Stimulated activated CD4-positive, alpha-beta T cell treated with anti-CD3 and anti-CD28 coated beads, Interleukin-4, amount 100 ng/mL, for 1 hour (primary cell): ENCODE measurements around the gene SH2D4B.
A peak's percentile ranks its signal among the peaks of the same experiment; 100 is the strongest.

Experiments
- DNase-seq: peaks from one replicate; pipeline ENCODE4 v3.0.0-alpha.2; 2020

SH2D4B gene

DNA sequence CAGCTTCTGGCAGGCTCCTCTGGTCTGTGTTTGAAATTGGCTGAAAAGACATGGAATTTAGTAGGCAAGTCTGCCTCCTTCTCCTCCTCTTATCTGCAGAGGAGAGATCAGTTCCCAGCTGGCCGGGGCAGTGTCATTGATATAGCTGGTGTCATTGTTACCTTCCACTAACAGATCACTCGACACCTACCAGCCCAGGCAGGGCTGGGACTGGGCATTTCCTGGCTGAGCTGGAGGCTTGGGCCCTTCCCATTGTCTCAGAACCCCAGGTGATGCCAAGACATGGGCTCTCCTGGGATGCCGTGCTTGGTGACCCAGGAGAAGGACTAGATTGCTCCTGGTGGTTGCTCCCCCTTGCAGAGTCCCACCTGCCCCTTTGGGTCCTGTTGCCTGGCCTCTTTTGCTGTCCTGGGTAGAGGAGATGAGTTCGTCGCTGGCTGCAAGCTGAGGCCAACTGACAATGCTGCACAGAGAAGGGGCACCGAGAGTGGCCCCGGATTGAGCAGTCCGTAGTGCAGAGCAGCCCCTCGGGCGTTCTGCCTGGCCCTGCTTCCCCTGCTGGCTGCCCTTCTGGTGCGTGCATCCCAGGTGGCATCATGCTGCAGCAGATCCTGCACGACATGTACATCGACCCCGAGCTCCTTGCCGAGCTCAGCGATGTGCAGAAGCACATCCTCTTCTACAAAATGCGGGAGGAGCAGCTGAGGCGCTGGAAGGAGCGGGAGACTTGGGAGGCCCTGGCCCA is at the start of gene SH2D4B:
TSS of gene SH2D4B (plus strand) at position 167 of the 745 bp plus-strand sequence. CDS start at position 597, 430 bp downstream.
- DNase-seq: no peak

DNA sequence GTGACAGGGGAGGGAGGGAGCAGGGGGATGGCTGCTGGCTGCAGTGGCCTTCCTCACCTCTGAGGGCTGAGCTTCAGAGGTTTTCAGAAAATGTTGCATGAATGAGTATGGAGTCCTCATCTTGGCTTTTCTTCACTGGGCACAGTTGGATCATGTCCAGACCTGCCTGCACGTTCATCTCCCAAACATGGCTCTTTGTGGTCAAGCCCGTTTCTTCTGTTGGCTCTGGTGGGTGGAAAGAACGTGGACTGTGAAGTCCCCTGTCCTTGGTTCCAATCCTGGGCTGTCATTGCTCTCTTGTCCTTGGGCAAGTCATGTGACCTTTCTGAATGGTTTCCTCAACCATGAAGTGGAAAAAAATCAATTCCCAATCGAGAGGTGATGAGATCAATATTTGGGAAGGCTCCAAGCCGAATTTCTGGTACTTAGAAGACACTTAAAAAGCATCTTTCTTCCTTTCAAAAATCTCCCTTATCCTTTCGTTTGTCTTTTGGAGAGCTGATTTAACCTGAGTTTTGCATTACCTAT is 49.1 kb upstream of the SH2D4B start:
- no peak for DNase-seq

DNA sequence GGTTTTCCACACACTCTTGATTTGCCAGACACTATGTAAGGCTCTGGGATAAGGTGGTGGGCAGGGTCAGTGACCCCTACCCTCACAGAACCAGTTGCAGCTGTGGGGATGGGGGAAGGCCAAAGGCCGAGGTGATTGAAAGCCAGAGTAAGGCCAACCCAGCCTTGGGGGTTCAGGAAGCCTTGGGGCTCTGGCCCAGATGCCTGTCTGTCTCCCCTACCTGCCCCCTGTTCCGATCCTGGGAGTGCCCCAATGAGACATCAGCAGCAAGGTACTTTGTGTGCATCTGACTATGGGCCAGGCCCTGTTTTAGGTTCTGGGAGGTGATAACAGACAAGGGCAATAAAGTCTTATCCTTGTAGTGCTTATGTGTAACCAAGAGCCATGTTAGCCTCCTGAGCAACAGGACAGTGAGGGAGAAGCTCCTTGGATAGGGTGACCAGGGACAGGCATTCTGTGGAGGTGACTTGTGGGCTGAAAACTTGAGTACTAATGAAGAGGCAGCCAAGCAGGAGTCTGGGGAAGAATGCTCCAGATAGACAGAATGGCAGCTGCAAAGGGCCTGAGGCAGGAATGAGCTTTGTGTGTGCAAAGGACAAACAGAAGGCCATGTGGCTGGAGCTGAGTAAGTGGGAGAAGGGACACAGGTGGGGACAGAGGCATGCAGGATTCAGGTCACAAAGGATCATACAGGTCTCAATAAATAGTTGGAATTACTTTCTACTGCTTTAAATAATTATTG is 48.2 kb upstream of the SH2D4B start:
- DNase-seq: no peak

DNA sequence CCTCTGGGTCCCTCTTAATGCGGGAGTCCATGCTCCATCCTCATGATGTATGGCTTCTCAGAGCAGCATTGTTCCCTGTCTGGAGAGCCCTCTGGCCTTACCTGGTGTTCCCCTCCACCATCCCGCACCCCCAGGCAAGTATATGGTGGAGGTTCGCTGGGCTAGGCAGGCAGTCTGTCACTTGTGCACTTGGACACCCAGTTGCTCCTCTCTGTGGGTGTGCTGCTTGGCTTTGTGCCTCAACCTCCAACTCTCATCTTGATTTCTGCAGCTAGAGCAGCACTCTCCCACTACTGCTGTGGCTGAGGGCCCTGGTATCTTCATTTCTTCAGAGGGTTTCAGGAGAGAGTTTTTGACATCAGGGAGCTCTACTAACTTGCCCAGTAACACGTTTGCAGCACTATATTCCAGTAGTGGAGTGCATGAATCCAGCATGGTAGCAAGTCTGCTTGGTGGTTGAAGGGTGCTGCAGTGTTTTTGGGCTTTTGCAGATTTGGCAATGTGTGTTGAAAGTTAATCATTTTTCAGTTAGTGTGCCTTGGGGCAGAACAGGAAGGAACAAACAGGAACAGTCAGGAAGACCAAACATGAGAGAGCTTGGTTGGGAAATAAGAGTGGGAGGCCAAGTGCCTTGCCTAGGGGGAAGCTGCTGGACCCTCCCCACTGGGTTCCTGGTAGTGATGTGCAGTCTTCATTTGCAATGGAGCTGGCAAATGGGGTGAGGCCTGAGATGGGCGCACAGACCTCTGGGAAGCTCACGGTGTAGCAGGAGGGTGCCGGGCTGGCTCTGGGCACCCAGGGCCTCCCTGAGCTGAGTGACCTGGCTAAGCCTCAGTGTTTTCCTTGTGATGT is 46.2 kb upstream of the SH2D4B start:
- no peak for DNase-seq

DNA sequence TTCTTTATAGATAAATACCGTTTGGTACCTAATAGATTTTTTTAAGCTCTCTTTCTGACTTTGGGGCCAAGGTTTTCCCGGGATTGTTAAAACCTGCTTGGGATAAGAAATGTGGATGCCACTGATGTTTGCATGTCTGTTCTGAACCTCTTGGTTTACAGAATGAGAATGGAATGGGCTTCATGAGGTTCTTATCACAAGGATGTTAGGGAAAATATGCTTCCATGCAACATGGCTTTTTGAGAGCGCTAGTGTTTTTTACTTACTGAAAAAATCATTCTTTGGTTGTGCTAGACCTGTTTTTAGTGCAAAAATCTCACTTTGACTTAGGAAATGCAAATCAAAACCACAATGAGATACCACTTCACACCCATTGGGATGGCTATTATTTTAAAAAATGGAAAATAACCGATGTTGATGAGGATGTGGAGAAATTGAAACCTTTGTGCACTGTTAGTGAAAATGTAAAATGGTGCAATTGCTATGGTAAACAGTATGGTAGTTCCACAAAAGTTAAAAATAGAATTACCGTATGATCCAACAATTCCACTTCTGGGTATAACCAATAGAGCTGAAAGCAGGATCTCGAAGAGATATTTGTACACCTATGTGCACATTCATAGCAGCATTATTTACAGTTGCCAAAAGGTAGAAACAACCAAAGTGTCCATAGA is 44.7 kb upstream of the SH2D4B start:
- DNase-seq: no peak

DNA sequence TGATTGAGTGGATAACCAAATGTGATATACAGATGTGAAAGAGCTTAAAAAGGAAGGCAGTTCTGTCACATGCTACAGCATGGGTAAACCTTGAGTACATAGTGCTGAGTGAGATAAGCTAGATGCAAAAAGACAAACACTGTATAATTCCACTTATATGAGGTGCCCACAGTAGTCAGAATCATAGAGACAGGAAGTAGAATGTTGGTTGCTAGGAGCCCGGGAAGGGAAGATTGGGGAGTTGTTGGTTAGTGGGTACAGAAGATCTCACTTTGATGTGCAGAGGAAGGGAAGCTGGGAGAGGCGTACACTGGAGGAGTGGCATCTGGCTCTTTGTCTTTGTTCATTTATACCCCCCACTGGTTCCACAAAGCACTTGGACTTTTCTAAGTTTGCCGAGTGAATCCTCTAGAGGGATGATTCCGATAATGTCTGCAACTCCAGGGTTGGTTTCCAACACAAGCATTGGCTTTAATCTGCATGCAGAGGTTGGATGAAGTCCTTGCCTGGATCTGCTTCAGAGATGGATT is 44.1 kb upstream of the SH2D4B start:
- DNase-seq: no peak

DNA sequence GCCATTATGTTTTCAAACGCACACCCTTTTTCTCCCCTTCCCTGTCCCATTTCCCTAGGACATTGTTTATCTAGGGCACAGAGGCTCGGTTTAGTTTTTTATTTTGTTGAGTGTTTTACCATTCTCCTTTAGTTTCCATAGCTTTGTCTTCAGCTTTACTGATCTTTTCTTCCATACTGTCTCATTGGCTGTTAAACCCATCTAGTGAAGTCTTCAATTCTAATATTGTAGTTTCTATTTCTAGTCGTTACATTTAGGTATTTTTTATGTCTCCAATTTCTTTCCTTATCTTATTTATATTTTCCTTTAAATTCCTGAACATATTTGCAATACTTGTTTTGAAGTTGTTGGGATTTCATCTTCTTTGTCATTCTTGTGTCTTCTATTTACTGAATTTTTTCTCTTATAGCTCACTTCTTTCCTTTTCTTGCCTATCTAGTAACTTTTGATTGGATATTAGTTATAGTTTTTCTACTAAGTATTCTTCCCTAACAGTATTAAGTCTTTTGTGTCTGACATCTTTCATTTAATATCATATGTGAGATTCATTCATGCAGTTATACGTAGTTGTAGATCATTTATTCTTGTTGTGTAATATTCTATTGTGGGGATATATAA is 41.0 kb upstream of the SH2D4B start:
- no peak for DNase-seq

DNA sequence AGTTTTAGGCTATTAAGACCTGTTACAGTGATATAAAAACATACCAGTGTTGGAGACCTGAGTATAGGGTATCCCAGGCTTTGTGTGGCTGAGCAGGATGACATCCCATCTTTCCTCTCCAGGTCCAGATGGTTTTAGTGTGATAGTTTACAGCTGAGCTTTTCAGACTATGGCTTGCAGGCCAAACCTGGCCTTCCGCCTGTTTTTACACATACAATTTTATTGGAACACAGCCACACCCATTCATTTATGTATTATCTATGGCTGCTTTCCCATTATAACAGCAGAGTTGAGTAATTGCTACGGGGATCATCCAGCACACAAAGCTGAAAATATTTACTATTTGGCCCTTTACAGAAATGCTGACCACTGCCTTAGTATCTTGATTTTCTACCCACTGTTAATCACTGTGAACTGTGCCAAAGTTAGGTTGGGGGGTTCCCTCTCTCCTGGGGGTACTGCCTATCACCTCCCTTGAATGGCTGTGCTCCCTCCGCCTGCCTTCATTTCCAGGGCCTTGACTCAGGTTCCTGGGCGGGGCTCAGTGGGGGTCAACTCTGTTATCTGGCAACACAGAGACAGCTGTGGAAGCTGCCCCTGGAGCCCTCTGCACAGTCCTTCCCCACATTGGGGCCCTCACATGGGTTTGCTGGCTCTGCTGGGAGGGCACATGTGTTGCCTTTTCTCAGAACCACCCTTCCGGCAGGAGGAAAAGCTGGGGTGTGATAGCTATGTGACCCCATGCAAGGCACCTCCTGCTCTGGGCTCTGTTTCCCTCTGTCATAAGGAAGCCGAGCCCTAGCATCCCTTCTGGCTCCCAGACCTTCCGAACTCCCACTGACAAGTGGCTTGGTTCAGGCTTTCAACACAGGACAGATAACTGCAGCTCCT is 40.3 kb upstream of the SH2D4B start:
- no peak for DNase-seq

DNA sequence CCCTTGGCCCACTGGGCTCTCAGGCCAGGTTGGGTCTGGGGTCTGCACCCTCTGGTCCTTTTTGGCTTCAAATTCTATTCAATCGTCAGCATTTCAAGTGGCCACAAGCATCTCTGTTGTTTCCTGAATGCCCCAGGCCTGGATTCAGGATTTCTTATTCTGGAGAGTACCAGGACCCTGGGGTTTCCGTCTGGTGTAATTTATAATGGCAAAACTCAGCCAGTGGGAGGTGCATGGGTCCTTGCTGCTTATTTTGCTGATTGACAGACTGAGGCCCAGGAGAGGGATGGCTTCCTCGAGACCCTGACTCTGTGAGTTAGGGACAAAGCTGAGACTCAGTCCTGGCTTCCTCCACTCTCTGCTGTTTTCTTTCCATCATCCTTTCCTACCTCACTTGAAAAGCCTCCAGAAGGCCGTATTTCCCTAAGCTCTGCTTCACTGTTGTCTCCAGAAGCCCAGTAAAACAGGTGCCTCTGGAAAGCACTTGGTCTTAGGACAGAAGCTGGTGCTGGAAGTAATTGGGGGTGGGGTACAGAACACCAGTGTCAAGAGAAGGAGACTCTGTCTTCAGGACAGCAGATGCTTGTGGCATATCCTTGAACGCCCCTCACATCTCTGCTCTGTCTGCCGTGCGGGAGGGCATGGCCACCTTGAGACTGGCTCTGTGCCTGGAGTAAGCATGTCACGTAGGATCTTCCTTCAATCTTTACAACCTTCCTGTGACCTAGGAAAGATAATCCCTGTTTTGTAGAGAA is 39.4 kb upstream of the SH2D4B start:
- DNase-seq: no peak

DNA sequence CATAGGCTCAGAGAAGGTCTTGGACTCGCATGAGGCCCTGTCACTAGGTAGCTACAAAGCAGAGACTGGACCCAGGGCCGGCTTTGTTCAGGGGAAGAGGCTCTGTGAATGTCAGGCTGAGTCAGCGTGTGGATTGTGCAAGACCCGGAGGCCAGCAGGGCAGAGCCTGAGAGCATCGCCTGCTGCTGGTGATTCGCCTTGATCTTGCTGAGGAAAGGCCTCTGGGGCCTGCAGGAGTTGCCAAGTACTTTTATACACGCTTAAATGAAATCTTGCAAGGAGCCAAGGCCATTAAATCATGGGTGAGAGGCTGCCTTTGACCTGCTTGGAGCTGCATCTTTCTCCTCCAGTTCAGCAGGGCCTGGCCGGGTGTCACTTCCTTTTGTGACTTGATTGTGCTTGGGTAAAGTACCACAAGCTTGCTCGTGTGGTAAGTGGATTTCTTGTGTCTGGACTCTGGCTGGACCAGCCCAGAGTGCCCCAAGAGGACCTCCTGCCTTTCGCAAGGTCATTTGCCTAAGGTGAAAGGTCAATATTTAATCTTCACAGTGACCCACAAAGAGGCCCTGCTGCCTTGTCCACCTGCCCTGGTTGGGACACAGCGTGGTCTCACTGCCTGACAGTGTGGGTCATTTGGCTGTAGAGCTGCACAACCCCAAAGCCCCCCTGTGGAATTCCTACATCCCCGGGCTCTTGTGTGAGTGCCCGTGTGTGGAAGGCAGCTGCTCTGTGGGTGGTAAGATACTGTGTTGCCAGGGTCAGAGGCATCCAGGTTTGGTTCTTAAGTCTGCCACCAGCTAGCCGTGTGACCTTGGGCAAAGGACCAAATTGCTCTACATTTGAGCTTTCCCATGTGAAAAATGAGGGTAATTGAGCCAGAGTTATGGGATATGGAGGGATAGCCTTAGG is 38.6 kb upstream of the SH2D4B start:
- peak; percentile 66 for DNase-seq

DNA sequence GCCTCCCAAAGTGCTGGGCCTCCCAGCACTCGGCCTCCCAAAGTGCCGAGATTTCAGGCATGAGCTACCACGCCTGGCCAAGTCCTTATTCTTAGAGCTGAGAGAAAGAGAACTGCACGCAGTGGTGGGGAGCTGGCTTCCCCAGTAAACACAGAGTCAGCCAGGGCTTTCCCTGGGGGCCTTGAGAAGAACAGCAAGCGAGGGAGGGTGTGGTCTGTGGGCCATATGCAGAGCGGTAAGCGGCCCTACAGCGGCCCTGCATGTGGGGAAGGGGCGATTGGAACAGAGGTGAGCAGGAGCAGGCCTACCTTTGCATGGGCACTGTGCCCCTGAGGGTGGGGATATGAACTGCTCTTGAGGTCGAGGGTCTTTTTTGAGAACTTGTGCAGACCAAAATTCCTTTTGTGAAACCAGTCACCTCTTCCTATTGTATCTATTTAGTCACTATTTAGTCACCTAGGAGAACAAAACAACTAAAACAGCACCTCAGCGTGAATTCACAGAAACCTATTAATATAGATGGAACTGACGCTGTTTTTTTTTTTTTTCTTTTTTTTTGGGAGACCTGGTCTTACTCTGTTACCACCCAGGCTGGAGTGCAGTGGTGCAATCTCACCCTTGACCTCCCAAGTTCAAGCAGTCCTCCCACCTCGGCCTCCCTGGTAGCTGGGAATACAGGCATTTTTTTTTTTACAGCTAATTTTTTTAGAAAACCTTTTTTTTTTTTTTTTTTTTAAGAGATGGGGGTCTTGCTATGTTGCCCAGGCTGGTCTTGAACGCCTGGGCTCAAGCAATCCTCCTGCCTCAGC is 36.9 kb upstream of the SH2D4B start:
- peak; percentile 57 for DNase-seq

DNA sequence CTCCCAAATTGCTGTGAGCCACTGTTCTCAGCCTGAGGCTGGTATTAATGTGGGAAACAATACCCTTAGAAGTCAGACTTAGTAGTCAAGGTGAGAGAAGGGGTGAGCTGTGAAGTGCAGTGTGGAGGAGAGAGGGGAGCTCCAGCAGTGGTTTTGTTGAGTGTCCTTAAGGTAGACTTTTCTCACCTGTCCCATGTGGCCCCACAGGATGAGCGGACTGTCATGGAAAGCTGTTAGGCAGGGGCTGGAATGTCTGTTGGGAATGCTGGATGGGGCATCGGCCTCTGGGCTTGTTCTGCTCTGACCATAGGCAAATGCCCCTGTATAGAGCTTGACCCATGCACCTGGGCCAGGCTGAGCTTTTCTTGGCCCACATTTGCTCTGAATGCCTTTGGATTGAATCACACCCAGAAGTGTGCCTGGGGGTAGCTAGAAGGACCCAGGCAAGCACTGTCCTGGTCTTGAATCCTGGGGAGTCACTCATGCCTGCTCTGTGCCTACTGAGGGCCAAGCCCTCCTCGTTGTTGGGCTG is 36.3 kb upstream of the SH2D4B start:
- no peak for DNase-seq

DNA sequence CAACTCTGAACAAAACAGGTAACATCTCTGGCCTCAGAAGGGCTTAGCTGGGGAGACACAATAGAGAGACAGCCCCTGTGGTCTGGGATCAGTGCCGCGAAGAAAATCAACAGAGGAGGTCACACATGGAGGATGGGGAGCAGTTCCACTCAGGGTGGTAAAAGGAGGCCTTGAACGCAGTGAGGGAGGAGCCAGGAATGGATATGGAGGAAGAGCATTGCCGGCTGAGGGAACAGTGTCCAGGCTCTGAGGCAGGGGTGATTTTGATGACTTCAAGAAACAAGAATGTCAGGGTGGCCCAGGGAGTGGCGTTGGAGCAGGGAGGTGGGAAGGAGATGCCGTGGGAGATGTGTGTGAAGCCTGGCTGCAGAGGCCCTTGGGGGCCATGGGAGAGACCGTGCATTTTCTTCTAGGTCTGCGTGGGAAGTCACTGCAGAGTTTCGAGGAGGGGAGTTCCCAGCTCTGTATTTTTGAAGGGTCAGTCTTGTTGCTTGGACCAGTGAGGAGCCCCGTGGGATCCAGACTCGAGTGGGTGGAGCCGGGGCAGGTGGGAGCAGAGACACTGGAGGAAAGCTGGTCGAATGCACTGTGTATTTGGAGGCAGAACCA is 35.7 kb upstream of the SH2D4B start:
- DNase-seq: no peak

DNA sequence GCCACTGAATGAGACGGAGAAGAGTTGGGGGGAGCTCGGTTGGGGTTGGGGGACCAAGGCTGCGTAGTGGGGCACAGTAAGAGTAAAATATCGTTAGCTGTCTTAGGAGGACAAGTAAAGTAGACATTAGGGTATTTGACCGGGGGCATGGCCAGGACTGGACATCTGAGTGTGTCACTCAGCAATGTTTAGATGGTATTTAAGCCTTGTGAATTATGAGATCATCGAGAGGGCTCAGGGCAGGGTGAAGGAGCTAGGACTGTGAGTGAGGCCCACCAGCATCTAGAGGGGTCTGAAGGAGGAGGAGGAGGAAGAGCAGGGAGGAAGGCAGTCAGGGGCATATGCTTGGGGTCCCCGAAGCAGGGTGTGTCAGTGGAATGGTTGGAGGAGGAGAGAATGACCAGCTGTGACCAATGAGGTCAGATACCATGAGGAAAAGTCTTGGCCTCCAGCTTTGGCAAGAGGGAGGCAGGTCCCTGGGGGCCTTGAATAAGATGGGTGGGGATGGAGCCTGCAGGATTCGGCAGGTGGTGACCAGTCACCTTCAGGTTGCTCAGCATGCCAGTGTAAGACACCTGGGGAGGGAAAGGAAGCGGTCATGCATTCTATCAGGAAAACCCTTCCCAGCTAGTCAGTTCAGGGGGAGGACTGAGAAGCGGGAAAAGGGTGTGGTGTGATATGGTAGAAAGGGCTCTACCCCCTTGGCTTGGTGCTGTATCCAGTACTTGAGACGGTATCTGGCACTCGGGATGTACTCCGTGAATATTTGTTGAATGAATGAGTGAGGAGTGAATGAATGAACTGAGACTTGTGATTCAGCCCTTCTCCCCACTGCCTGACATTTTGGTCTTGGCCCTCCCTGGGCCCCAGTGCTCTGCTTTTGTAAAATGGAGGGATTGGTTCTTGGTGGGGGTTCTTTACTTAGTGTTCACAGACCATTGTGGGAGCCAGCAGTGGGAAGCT is 34.8 kb upstream of the SH2D4B start:
- DNase-seq: no peak

DNA sequence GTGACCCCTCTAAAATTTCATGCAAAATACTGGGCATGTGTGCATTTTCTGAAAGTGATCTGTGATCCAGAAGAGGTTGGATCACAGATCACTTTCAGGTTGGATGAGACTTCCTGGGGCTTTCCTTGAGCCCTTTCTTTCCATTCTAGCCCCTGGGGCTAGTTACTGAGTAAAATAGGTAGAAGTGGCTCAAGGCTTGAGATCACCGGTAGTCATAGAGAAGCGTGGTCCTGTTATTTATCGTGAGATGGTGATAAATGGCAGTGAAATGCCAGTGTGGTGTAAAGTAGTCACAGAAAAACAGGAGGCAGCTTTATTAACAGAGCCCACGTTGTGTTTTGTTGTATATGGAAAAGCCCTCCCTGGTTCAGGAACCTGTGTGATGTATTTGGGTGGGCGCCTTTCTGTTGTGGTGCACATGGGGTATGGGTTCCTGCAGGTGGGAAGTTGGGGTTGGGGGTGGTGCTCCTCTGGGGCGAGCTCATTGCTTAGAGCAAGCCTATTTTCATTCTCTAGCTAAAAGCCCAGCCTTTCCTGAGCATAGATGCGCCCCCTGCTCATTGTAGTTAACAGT is 34.0 kb upstream of the SH2D4B start:
- no peak for DNase-seq
